CD14-positive monocyte (primary cell): Measurements from ENCODE around the gene ADAMTSL3. TPM values are rescaled to one million over a fixed set of nuclear protein-coding genes. Genes with fewer than 3 reads are reported as not detected.

Experiments used
- DNase-seq, 3 donors: peaks; one replicate each; pipeline ENCODE4 v3.0.0-alpha.2; 2011 to 2022
- H2AFZ ChIP-seq: 2 replicates; pipeline ENCODE4 v1.6.0; 2012; ENCODE audit warnings: mild to moderate bottlenecking, low read depth, low read length, inconsistent platforms; ENCODE audit not compliant: insufficient read depth, poor library complexity, severe bottlenecking
- H3K27ac ChIP-seq, 2 donors: 1 replicate in 1 of 2; 2 replicates in 1 of 2; pipeline ENCODE4 v1.5.1; 2012 to 2013; ENCODE audit warnings: low read length in 2 of 2, control low read depth in 1 of 2, inconsistent platforms in 1 of 2, low read depth in 1 of 2, mild to moderate bottlenecking in 1 of 2
- H3K27me3 ChIP-seq, 2 donors: one replicate each; pipeline versions ENCODE4 v1.6.0 to v1.6.1; 2011 to 2013; ENCODE audit warnings: low read length in 2 of 2; ENCODE audit not compliant: control insufficient read depth in 2 of 2, insufficient read depth in 2 of 2
- H3K36me3 ChIP-seq, 2 donors: replicated peaks in 1 of 2; 1 replicate in 1 of 2; 2 replicates in 1 of 2; pipeline versions ENCODE4 v1.5.1 to v1.6.1; 2012 to 2013; ENCODE audit warnings: low read length in 2 of 2, control low read depth in 1 of 2, inconsistent platforms in 1 of 2, mild to moderate bottlenecking in 1 of 2; ENCODE audit not compliant: insufficient read depth in 2 of 2, control insufficient read depth in 1 of 2
- H3K4me1 ChIP-seq, 2 donors: 1 replicate in 1 of 2; 2 replicates in 1 of 2; pipeline versions ENCODE4 v1.5.1 to v1.6.1; 2012 to 2013; ENCODE audit warnings: low read length in 2 of 2, control low read depth in 1 of 2, inconsistent platforms in 1 of 2, mild to moderate bottlenecking in 1 of 2, moderate library complexity in 1 of 2; ENCODE audit not compliant: insufficient read depth in 2 of 2, control insufficient read depth in 1 of 2
- H3K4me2 ChIP-seq: replicated peaks from 2 replicates; pipeline ENCODE3; 2012; ENCODE audit warnings: low read length, moderate library complexity, mild to moderate bottlenecking; ENCODE audit not compliant: poor library complexity, severe bottlenecking; ENCODE audit errors: extremely low read depth
- H3K4me3 ChIP-seq, 3 experiments: fragments of 200-600 bp in 1 of 3; sonication (generic) in 1 of 3; replicated peaks in 1 of 3; 1 replicate in 2 of 3; 2 replicates in 1 of 3; pipeline ENCODE4 v1.5.1; 2011 to 2013; ENCODE audit warnings: low read length in 3 of 3, mild to moderate bottlenecking in 3 of 3, control low read depth in 2 of 3, low read depth in 2 of 3, inconsistent platforms in 1 of 3, moderate library complexity in 1 of 3
- H3K79me2 ChIP-seq: 2 replicates; pipeline ENCODE4 v1.6.0; 2012; ENCODE audit warnings: mild to moderate bottlenecking, control low read depth, inconsistent platforms, low read length, moderate library complexity; ENCODE audit not compliant: insufficient read depth
- H3K9ac ChIP-seq: 2 replicates; pipeline ENCODE4 v1.6.0; 2017; ENCODE audit warnings: low read length, mild to moderate bottlenecking; ENCODE audit not compliant: insufficient read depth, poor library complexity, severe bottlenecking
- H3K9me3 ChIP-seq, 2 donors: replicated peaks in 1 of 2; 1 replicate in 1 of 2; 2 replicates in 1 of 2; pipeline versions ENCODE4 v1.5.1 to v1.6.1; 2012 to 2013; ENCODE audit warnings: low read length in 2 of 2, control low read depth in 1 of 2; ENCODE audit not compliant: control insufficient read depth in 1 of 2, insufficient read depth in 1 of 2
- H4K20me1 ChIP-seq: 2 replicates; pipeline ENCODE4 v1.6.0; 2012; ENCODE audit warnings: mild to moderate bottlenecking, low read length, control low read depth, moderate library complexity; ENCODE audit not compliant: insufficient read depth
- H3K27ac Mint-ChIP-seq, 7 donors: one replicate each; pipeline ENCODE4 v1.8.0; 2020; ENCODE audit warnings: mild to moderate bottlenecking in 7 of 7, mixed read lengths in 7 of 7, moderate library complexity in 6 of 7, inconsistent platforms in 2 of 7
- H3K27me3 Mint-ChIP-seq, 3 donors: one replicate each; pipeline ENCODE4 v1.8.0; 2021 to 2022; ENCODE audit warnings: low read depth in 3 of 3, mild to moderate bottlenecking in 3 of 3, mixed read lengths in 3 of 3, moderate library complexity in 3 of 3, inconsistent platforms in 1 of 3
- H3K36me3 Mint-ChIP-seq, 2 donors: one replicate each; pipeline ENCODE4 v1.8.0; 2020; ENCODE audit warnings: mixed read lengths in 2 of 2, inconsistent platforms in 1 of 2, mild to moderate bottlenecking in 1 of 2
- H3K4me1 Mint-ChIP-seq: one replicate; pipeline ENCODE4 v1.8.0; 2020; ENCODE audit warnings: mild to moderate bottlenecking, mixed read lengths
- H3K4me3 Mint-ChIP-seq, 2 donors: one replicate each; pipeline ENCODE4 v1.8.0; 2020; ENCODE audit warnings: mild to moderate bottlenecking in 2 of 2, mixed read lengths in 2 of 2, moderate library complexity in 1 of 2
- H3K9me3 Mint-ChIP-seq, 7 donors: one replicate each; pipeline ENCODE4 v1.8.0; 2020 to 2022; ENCODE audit warnings: mixed read lengths in 7 of 7, mild to moderate bottlenecking in 6 of 7, moderate library complexity in 6 of 7, inconsistent platforms in 2 of 7
- CTCF ChIP-seq: fragments of 200-600 bp; IDR thresholded peaks from one replicate; pipeline ENCODE4 v1.8.0; 2022; ENCODE audit warnings: antibody characterized with exemption, mild to moderate bottlenecking
- WGBS: methylation state at CpG from one replicate; pipeline ENCODE4 v1.1.5; 2013; ENCODE audit warnings: missing lambda C conversion rate; ENCODE audit not compliant: insufficient coverage; 5-methylcytosine and 5-hydroxymethylcytosine counted together
- intact Hi-C, 2 donors: fragments of 100-400 bp; cut with micrococcal nuclease; formaldehyde crosslinking; loops; one replicate each; pipeline versions ENCODE4 v1.15.0 to v1.15.1; 2023
- polyA plus RNA-seq, 3 donors: library from polyadenylated mRNA; depleted of rRNA in 1 of 3; unstranded in 2 of 3; stranded (reverse) in 1 of 3; fragments of 300-500 nt in 2 of 3; fragments of >200 nt in 1 of 3; fragmentation: Illumina TruSeq in 2 of 3; gene quantifications; 1 replicate in 2 of 3; 2 replicates in 1 of 3; pipeline ENCODE4 v1.2.3, GENCODE V29; 2012 to 2021

Gene ADAMTSL3
- polyA plus RNA-seq, 3 donors = not detected

- Histone ChIP-seq H3K79me2 (no peaks in the 10 kb centered on the region), H3K4me3 (no peak overlapping the region), H3K27me3 (no peaks in the 10 kb centered on the region), H4K20me1 (no peaks in the 10 kb centered on the region), H2AFZ (no peak overlapping the region), H3K4me2 (no peak overlapping the region), H3K27ac (no peak overlapping the region), H3K36me3 (no peaks in the 10 kb centered on the region), H3K9ac (no peak overlapping the region), H3K4me1 (no peaks in the 10 kb centered on the region), H3K9me3 (no peaks in the 10 kb centered on the region)
- no CpG with 5 or more reads among the region's 5 CpGs for WGBS
- intact Hi-C loops = no loop called here
- Mint-ChIP-seq H3K27me3 (peaks cover 0 to 12% (median 2%) of the 10 kb centered on the region in 3 donors), H3K36me3 (no peaks in the 10 kb centered on the region), H3K9me3 (peaks cover 1 to 7% (median 2%) of the 10 kb centered on the region in 7 donors), H3K27ac (no peak overlapping the region), H3K4me3 (no peak overlapping the region), H3K4me1 (no peaks in the 10 kb centered on the region)
- DNase-seq = no peak
- no peak for TF ChIP-seq CTCF
Observed at GRCh38 chr15:83733691-83734090, 79.8 kb downstream of the ADAMTSL3 start.

- no peak for TF ChIP-seq CTCF
- Histone ChIP-seq H3K4me2 (no peak overlapping the region), H3K36me3 (no peaks in the 10 kb centered on the region), H3K27ac (no peak overlapping the region), H3K4me1 (no peaks in the 10 kb centered on the region), H3K9ac (no peak overlapping the region), H3K79me2 (no peaks in the 10 kb centered on the region), H2AFZ (no peak overlapping the region), H3K27me3 (no peaks in the 10 kb centered on the region), H3K4me3 (no peak overlapping the region), H4K20me1 (no peaks in the 10 kb centered on the region), H3K9me3 (no peaks in the 10 kb centered on the region)
- Mint-ChIP-seq H3K4me1 (no peaks in the 10 kb centered on the region), H3K9me3 (peaks cover 1 to 7% (median 2%) of the 10 kb centered on the region in 7 donors), H3K4me3 (no peak overlapping the region), H3K27ac (no peak overlapping the region), H3K27me3 (peaks cover 0 to 10% (median 2%) of the 10 kb centered on the region in 3 donors), H3K36me3 (no peaks in the 10 kb centered on the region)
- 80% methylated on average over 1 of the region's 3 CpGs for WGBS
- no peak for DNase-seq
- intact Hi-C loops = no loop called here
Observed at GRCh38 chr15:83734487-83734886, 80.6 kb downstream of the ADAMTSL3 start.
